Mucosa of descending colon (tissue), 3 donors: ENCODE data around the gene RXFP2. TPM values are rescaled to one million over a fixed set of nuclear protein-coding genes. Genes with fewer than 3 reads are reported as not detected.

Experiments
- ATAC-seq: fragments of 200-7000 bp; cut with Tn5 transposase; one replicate; pipeline ENCODE4 v1.9.1; 2020; ENCODE audit warnings: mild to moderate bottlenecking, moderate library complexity
- DNase-seq, 3 donors: peaks; one replicate each; pipeline ENCODE4 v3.0.0-alpha.2; 2020
- H3K36me3 ChIP-seq: fragments of 200-600 bp; one replicate; pipeline ENCODE4 v1.8.0; 2021; ENCODE audit warnings: low read depth, mild to moderate bottlenecking
- H3K4me1 ChIP-seq: fragments of 200-600 bp; one replicate; pipeline ENCODE4 v1.8.0; 2021; ENCODE audit warnings: low read depth, mild to moderate bottlenecking
- H3K4me3 ChIP-seq: fragments of 200-600 bp; one replicate; pipeline ENCODE4 v1.8.0; 2021; ENCODE audit warnings: mild to moderate bottlenecking
- H3K9me3 ChIP-seq: fragments of 200-600 bp; one replicate; pipeline ENCODE4 v1.8.0; 2021; ENCODE audit warnings: mild to moderate bottlenecking
- CTCF ChIP-seq: fragments of 200-600 bp; IDR thresholded peaks from one replicate; pipeline ENCODE4 v1.8.0; 2022; ENCODE audit warnings: antibody characterized with exemption, mild to moderate bottlenecking
- intact Hi-C, 2 donors: fragments of 100-400 bp; cut with DNase I in 1 of 2; cut with micrococcal nuclease in 1 of 2; formaldehyde crosslinking; loops; one replicate each; pipeline versions ENCODE4 v1.11.0 to v1.11.1; 2022; cut with DNase I, micrococcal nuclease
- total RNA-seq, 3 donors: library from RNA; stranded (reverse); fragmentation: NEBNext Ultra II Directional in 2 of 3; extraction: Animal tissue kit (Norgen Biotek cat#: 25700) in 2 of 3; gene quantifications; one replicate each; pipeline versions ENCODE4 v1.2.1 to v1.2.4, GENCODE V29; 2021 to 2023
- donor health status: DM: no; HTN: no; CAD: no; lungs with moderate emphysema.
- donor health status: DM: no; HTN: no; CAD: no.
- donor health status: DM: no; HTN: yes; CAD: no.

RXFP2 gene
- total RNA-seq, 3 donors from 2014 or later: not detected

- no peak overlapping the region for H3K4me3 ChIP-seq
These were observed 111.9 kb downstream of the RXFP2 start for GRCh38 chr13:31851216-31851615.

More at GRCh38 chr13:31851216-31851615, 111.9 kb downstream of the RXFP2 start:
- no peaks in the 10 kb centered on the region for H3K36me3 ChIP-seq
- intact Hi-C loops: no loop called here
- no peaks in the 10 kb centered on the region for H3K9me3 ChIP-seq
- no peak for TF ChIP-seq CTCF
- H3K4me1 ChIP-seq: no peaks in the 10 kb centered on the region
- ATAC-seq (no peak), DNase-seq (no peak)
